ENCODE data around the gene NCKAP5. TPM values are rescaled to one million over a fixed set of nuclear protein-coding genes. Genes with fewer than 3 reads are reported as not detected.

Gene NCKAP5
- total RNA-seq, 1 donor from 2014 or later = not detected

- Mint-ChIP-seq H3K36me3 (ENCODE audit: low read depth) (no peaks in the 10 kb centered on the region), H3K4me3 (no peak overlapping the region), H3K9me3 (no peaks in the 10 kb centered on the region), H3K4me1 (ENCODE audit: low read depth) (no peaks in the 10 kb centered on the region), H3K27ac (no peak overlapping the region), H3K27me3 (ENCODE audit: insufficient read depth) (no peaks in the 10 kb centered on the region)
- intact Hi-C loops (cut with micrococcal nuclease) = no loop called here
- no peak for DNase-seq (ENCODE audit: low spot score)
Observed at GRCh38 chr2:132627536-132627935, 940.7 kb downstream of the NCKAP5 start.

DNA sequence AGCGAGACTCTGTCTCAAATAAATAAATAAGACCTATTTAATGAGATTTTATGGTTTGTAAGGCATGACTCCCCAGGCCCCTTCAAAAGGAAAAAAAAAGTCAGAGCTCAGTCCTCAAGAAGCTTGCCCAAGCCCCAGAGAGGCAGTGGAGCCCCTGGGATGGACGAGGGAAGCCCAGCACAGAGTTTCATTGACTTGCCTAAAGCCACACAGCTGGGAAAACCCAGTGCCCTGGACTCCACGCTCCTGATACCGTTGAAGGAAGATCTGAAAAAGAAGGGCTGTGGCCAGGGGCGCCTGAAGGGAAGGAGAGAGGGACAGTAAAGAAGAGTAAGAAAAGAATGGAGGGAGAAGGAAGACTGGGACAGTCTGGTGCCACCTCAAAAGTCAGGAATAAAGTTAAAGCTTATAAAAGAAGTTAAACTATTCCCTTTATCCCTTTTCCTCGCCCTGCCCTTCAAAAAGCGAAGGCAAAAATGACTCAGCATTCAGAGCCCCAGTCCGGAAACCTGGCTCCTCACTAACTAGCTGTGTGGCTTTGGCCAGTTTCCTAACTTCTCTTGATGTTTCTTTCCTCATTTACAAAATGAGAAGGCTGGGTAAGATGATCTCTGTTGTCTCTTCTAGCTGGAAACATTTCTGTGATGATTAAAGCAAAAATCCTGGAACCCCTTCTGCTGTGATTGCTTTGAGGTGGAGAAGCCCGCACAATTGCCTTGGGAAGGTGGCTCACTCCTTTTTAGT, 945.0 kb downstream of the NCKAP5 start:
- H3K4me1 Mint-ChIP-seq (ENCODE audit: low read depth) = no peaks in the 10 kb centered on the region
- no peak overlapping the region for H3K27ac Mint-ChIP-seq
- H3K4me3 Mint-ChIP-seq = no peak overlapping the region
- intact Hi-C loops (cut with micrococcal nuclease) = no loop called here
- no peak for DNase-seq (ENCODE audit: low spot score)
- no peaks in the 10 kb centered on the region for H3K9me3 Mint-ChIP-seq
- no peaks in the 10 kb centered on the region for H3K27me3 Mint-ChIP-seq (ENCODE audit: insufficient read depth)
- H3K36me3 Mint-ChIP-seq (ENCODE audit: low read depth) = no peaks in the 10 kb centered on the region

Measured in activated T-helper 1 cell treated with anti-CD3 and anti-CD28 coated beads, Interleukin-12 subunit alpha, Interleukin-12 subunit beta, Interleukin-2, Interleukin-4 antibody, amounts not matched to agents 30 ng/mL and 10 ng/mL and 1 ng/mL, durations not matched to agents 14 hours and 24 hours and 36 hours (primary cell).